Calu3 (cell line): ENCODE results near the gene SSBP1. TPM values are rescaled to one million over a fixed set of nuclear protein-coding genes. Genes with fewer than 3 reads are reported as not detected.
A peak's percentile ranks its signal among the peaks of the same experiment; 100 is the strongest.
"Not testable (repeated sequence)": the region's sequence is repeated elsewhere in the genome, so short reads cannot be mapped to it uniquely, and the experiment has no call there.

Experiments
- Bru-seq: library from RNA; stranded (reverse); fragments of 400-500 nt; gene quantifications from one replicate; lab custom pipeline; 2021; lab: Mats Ljungman, UMichigan
- BruChase-seq, 2 experiments: library from RNA; stranded (reverse); fragments of 400-500 nt; gene quantifications; one replicate each; lab custom pipeline; 2021; lab: Mats Ljungman, UMichigan
- BruUV-seq: library from RNA; stranded (reverse); fragments of 400-500 nt; replicated peaks from 2 replicates; lab custom pipeline; 2021; lab: Mats Ljungman, UMichigan
- CTCF ChIA-PET: fragments of 300-600 bp; sonication (Branson Sonifier 250); formaldehyde crosslinking; loops from one replicate; lab custom pipeline; 2022; ENCODE audit warnings: antibody characterized with exemption; lab: Charles Lee
- DNase-seq: peaks from one replicate; pipeline ENCODE4 v3.0.0; 2022
- H3K27ac Mint-ChIP-seq: one replicate; pipeline ENCODE4 v1.8.0; 2022; ENCODE audit warnings: mixed read lengths; ENCODE audit not compliant: unreplicated experiment
- H3K27me3 Mint-ChIP-seq: one replicate; pipeline ENCODE4 v1.8.0; 2022; ENCODE audit warnings: mixed read lengths; ENCODE audit not compliant: unreplicated experiment
- H3K36me3 Mint-ChIP-seq: one replicate; pipeline ENCODE4 v1.8.0; 2022; ENCODE audit warnings: mild to moderate bottlenecking, moderate library complexity, mixed read lengths; ENCODE audit not compliant: insufficient read depth, unreplicated experiment
- H3K4me1 Mint-ChIP-seq: one replicate; pipeline ENCODE4 v1.8.0; 2022; ENCODE audit warnings: mild to moderate bottlenecking, low read depth, mixed read lengths; ENCODE audit not compliant: unreplicated experiment
- H3K4me3 Mint-ChIP-seq: one replicate; pipeline ENCODE4 v1.8.0; 2022; ENCODE audit warnings: mild to moderate bottlenecking, low read depth, moderate library complexity, mixed read lengths; ENCODE audit not compliant: unreplicated experiment
- H3K9me3 Mint-ChIP-seq: one replicate; pipeline ENCODE4 v1.8.0; 2022; ENCODE audit warnings: low read depth, mixed read lengths; ENCODE audit not compliant: unreplicated experiment
- intact Hi-C: fragments of 100-400 bp; cut with micrococcal nuclease; formaldehyde crosslinking; loops from one replicate; pipeline ENCODE4 v1.10.0; 2022; ENCODE audit not compliant: unreplicated experiment
- long read RNA-seq: library from polyadenylated mRNA; stranded (forward); transcript quantifications from one replicate; pipeline ENCODE4 v2.0.0, GENCODE V29; 2022
- total RNA-seq: library from RNA; stranded (reverse); gene quantifications from 2 replicates; pipeline ENCODE4 v1.2.3, GENCODE V29; 2022
- TF ChIP-seq, protein P1 (sequence below): fragments of 200-600 bp; IDR thresholded peaks from one replicate; pipeline ENCODE4 v1.8.0; 2022; ENCODE audit warnings: antibody characterized with exemption; ENCODE audit not compliant: unreplicated experiment

Gene SSBP1, protein sequence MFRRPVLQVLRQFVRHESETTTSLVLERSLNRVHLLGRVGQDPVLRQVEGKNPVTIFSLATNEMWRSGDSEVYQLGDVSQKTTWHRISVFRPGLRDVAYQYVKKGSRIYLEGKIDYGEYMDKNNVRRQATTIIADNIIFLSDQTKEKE
- 162 and 164 TPM in 2 replicates for total RNA-seq
- percentile 91 among the genes with signal in this experiment for Bru-seq, nascent RNA
- BruChase-seq, experiment 1, labeled RNA remaining after a 6-hour chase, result percentile 91 among the genes with signal in this experiment
- percentile 88 among the genes with signal in this experiment for BruChase-seq, experiment 2, labeled RNA remaining after a 2-hour chase
- long read RNA-seq, transcript SSBP1-215 (7 exons, 884 nt), result minor isoform, 9 of 272 reads
- long read RNA-seq, transcript SSBP1-214 (7 exons, 636 nt), result minor isoform, 68 of 272 reads
- long read RNA-seq, transcript SSBP1-201 (7 exons, 687 nt), result major isoform, 151 of 272 reads
- long read RNA-seq, transcript SSBP1-206 (7 exons, 630 nt), result minor isoform, 28 of 272 reads
- long read RNA-seq, partial matches to known transcripts, result 5 of 272 reads
- long read RNA-seq, other reads (novel, unspliced or antisense), result 11 of 272 reads

DNA sequence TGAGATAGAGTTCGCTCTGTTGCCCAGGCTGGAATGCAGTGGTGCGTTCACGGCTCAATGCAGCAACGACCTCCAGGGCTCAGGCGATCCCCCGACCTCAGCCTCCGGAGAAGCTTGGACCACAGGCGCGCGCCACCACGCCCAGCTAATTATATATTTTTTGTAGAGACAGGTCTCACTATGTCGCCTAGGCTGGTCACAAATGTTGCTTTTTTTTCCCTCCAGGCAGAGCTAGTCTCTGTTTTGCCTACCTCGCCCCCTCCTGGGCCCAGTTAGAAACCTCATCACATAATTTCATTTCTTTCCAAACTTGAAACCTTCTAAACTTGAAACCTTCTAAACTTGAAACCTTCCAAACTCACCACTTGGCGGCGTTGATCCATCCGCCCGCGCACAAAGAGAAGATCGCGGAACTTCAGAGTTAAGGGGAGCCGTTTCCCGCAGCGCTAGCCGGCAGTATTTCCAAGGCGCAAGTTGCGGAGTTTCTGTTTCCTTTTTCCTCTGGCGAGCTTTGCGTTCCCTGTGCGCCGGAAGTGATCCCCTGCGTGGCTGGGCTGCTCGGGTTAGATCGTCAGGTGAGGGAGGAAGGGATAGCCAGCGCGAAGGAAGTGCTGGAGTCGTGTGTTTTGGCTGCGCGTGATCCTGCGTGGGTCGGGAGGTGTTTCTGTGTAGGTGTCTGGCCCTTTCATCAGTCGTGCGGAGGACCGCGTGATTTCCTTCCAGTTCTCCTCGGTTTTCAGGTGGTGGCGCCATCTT, at the start of gene SSBP1:
Gene SSBP1, plus strand, starts transcription at position 523 of the 756 bp plus-strand sequence. CDS start 809 bp downstream, outside the sequence.
- peaks cover 44% of the 10 kb centered on the region for H3K36me3 Mint-ChIP-seq
- H3K27ac Mint-ChIP-seq, result peak within 1 kb of the TSS; percentile 97
- peaks cover 32% of the 10 kb centered on the region for H3K4me1 Mint-ChIP-seq
- intact Hi-C loops, result loop anchor here (1.0 kb wide), 2 partner anchors 75 to 84 kb away; no protein-coding TSS in a partner anchor
- peaks cover 2% of the 10 kb centered on the region for H3K27me3 Mint-ChIP-seq
- H3K4me3 Mint-ChIP-seq, result peak within 1 kb of the TSS; percentile 94
- H3K9me3 Mint-ChIP-seq, result no peaks in the 10 kb centered on the region
- peak; percentile 89 for DNase-seq
- TF ChIP-seq, protein P1, sequence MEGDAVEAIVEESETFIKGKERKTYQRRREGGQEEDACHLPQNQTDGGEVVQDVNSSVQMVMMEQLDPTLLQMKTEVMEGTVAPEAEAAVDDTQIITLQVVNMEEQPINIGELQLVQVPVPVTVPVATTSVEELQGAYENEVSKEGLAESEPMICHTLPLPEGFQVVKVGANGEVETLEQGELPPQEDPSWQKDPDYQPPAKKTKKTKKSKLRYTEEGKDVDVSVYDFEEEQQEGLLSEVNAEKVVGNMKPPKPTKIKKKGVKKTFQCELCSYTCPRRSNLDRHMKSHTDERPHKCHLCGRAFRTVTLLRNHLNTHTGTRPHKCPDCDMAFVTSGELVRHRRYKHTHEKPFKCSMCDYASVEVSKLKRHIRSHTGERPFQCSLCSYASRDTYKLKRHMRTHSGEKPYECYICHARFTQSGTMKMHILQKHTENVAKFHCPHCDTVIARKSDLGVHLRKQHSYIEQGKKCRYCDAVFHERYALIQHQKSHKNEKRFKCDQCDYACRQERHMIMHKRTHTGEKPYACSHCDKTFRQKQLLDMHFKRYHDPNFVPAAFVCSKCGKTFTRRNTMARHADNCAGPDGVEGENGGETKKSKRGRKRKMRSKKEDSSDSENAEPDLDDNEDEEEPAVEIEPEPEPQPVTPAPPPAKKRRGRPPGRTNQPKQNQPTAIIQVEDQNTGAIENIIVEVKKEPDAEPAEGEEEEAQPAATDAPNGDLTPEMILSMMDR, result peak; percentile 54
- BruUV-seq, result no TSS peak
- CTCF ChIA-PET, result interaction anchor here (0.6 to 1.8 kb wide), 6 partner anchors 9 to 237 kb away, joined by 3 to 17 read pairs (median 6); no protein-coding TSS in a partner anchor

DNA sequence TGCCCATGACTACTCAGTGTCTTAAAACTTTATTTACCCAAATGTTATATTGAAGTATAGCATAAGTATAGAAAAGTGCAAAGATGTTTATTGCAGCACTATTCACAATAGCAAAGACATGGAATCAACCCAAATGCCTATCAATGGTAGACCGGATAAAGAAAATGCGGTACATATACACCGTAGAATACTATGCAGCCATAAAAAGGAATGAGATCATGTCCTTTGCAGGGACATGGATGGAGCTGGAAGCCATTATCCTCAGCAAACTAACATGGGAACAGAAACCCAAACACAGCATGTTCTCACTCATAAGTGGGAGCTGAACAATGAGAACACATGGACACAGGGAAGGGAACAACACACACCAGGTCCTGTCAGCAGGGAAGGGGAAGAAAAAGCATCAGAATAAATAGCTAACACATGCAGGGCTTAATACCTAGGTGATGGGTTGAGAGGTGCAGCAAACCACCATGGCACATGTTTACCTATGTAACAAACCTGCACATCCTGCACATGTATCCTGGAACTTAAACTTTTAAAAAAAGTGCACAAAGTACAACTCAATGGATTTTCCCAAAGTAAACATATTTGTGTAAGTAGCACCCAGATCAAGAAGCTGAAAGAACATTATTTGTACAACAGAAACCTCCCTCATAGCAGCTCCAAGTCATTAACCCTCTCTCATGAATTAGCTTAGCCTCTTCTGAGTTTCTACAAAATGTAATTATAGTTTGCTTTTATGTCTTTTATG, 48.9 kb upstream of the SSBP1 start:
- intact Hi-C loops, H3K27me3 Mint-ChIP-seq, H3K4me3 Mint-ChIP-seq, H3K9me3 Mint-ChIP-seq, DNase-seq, H3K4me1 Mint-ChIP-seq, CTCF ChIA-PET, H3K27ac Mint-ChIP-seq, BruUV-seq, H3K36me3 Mint-ChIP-seq: not testable (repeated sequence)

DNA sequence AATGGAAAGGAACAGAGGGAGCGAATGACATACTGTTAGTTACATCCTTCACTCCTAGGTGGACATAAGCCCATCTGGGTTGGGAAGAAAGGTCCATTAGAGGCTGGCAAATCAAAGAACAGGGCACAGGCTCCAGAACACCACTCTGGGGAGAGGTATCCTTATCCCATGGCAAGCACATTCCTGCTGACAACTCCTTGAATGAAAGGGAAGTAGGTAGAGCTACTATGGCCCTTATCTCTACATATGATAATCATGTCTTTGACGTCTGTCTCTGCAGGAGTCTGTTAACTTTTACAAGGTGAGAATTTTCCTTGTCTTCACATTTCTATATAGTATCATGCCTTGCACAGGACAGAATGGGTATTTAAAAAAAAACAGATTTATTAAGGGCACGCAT, 46.6 kb upstream of the SSBP1 start:
- Mint-ChIP-seq H3K27me3 (no peaks in the 10 kb centered on the region), H3K9me3 (no peaks in the 10 kb centered on the region), H3K4me1 (peaks cover 12% of the 10 kb centered on the region), H3K36me3 (no peaks in the 10 kb centered on the region), H3K27ac (no peak overlapping the region), H3K4me3 (no peak overlapping the region)
- intact Hi-C loops, result no loop called here
- CTCF ChIA-PET, result no interaction called here
- DNase-seq, result no peak
- TF ChIP-seq, protein P1, result no peak
- BruUV-seq, result no TSS peak

DNA sequence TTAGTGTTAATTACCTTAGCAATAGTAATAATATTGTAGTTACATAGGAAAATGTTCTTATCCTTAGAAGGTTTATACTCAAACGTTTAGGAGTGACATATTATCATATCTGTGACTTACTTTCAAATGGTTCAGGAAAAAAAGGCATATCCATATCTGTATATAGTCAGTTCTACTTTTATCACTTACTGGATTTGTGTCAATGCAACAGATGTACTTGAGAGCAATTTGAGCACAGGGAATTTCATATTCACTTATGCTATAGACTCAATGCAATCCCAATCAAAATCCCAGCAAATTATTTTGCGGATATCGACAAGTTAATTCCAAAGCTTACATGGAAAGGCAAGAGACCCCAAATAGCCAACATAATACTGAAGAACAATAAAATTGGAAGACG, 46.2 kb upstream of the SSBP1 start:
- DNase-seq, result no peak
- H3K4me1 Mint-ChIP-seq, result peaks cover 14% of the 10 kb centered on the region
- CTCF ChIA-PET, result no interaction called here
- no peaks in the 10 kb centered on the region for H3K27me3 Mint-ChIP-seq
- no TSS peak for BruUV-seq
- intact Hi-C loops, result no loop called here
- H3K9me3 Mint-ChIP-seq, result no peaks in the 10 kb centered on the region
- H3K36me3 Mint-ChIP-seq, result no peaks in the 10 kb centered on the region
- TF ChIP-seq, protein P1, result no peak
- H3K4me3 Mint-ChIP-seq, result no peak overlapping the region
- no peak overlapping the region for H3K27ac Mint-ChIP-seq
